ENCODE results near the gene SRD5A1.

Gene SRD5A1

GRCh38 chr5:6715271-6715670 is 82.0 kb downstream of the SRD5A1 start:
- H3K9me3 ChIP-seq (ENCODE audit: low read length), result no peaks in the 10 kb centered on the region
- H3K4me3 ChIP-seq (ENCODE audit: low read length), result peak overlapping the region; percentile 79
- H2AFZ ChIP-seq (ENCODE audit: low read depth, low read length), result no peak overlapping the region
- H3K27me3 ChIP-seq (ENCODE audit: insufficient read depth, low read length), result no peaks in the 10 kb centered on the region
- H3K36me3 ChIP-seq (ENCODE audit: insufficient read depth, low read length), result peaks cover 22% of the 10 kb centered on the region
- peaks cover 39% of the 10 kb centered on the region for H3K4me1 ChIP-seq (ENCODE audit: insufficient read depth, low read length)

GRCh38 chr5:6715758-6716628 is 82.8 kb downstream of the SRD5A1 start:
- Histone ChIP-seq H3K36me3 (ENCODE audit: insufficient read depth, low read length) (peaks cover 22% of the 10 kb centered on the region), H3K4me3 (ENCODE audit: low read length) (peak overlapping the region; percentile 79), H2AFZ (ENCODE audit: low read depth, low read length) (no peak overlapping the region), H3K9me3 (ENCODE audit: low read length) (no peaks in the 10 kb centered on the region), H3K27me3 (ENCODE audit: insufficient read depth, low read length) (no peaks in the 10 kb centered on the region), H3K4me1 (ENCODE audit: insufficient read depth, low read length) (peaks cover 39% of the 10 kb centered on the region)

- H2AFZ ChIP-seq (ENCODE audit: low read depth, low read length), result no peak overlapping the region
- H3K4me3 ChIP-seq (ENCODE audit: low read length), result no peak overlapping the region
- H3K4me1 ChIP-seq (ENCODE audit: insufficient read depth, low read length), result peaks cover 37% of the 10 kb centered on the region
- no peaks in the 10 kb centered on the region for H3K27me3 ChIP-seq (ENCODE audit: insufficient read depth, low read length)
- H3K36me3 ChIP-seq (ENCODE audit: insufficient read depth, low read length), result peaks cover 22% of the 10 kb centered on the region
- no peaks in the 10 kb centered on the region for H3K9me3 ChIP-seq (ENCODE audit: low read length)
These were observed 83.4 kb downstream of the SRD5A1 start for GRCh38 chr5:6716629-6717149.

- Histone ChIP-seq H3K36me3 (ENCODE audit: insufficient read depth, low read length) (peaks cover 22% of the 10 kb centered on the region), H3K4me1 (ENCODE audit: insufficient read depth, low read length) (peaks cover 39% of the 10 kb centered on the region), H3K27me3 (ENCODE audit: insufficient read depth, low read length) (no peaks in the 10 kb centered on the region), H2AFZ (ENCODE audit: low read depth, low read length) (no peak overlapping the region), H3K4me3 (ENCODE audit: low read length) (no peak overlapping the region), H3K9me3 (ENCODE audit: low read length) (no peaks in the 10 kb centered on the region)
These were observed 84.0 kb downstream of the SRD5A1 start for GRCh38 chr5:6717247-6717646.

GRCh38 chr5:6717687-6718086 is 84.4 kb downstream of the SRD5A1 start:
- no peak overlapping the region for H2AFZ ChIP-seq (ENCODE audit: low read depth, low read length)

GRCh38 chr5:6718161-6718681 is 85.0 kb downstream of the SRD5A1 start:
- Histone ChIP-seq H3K27me3 (ENCODE audit: insufficient read depth, low read length) (no peaks in the 10 kb centered on the region), H2AFZ (ENCODE audit: low read depth, low read length) (no peak overlapping the region), H3K36me3 (ENCODE audit: insufficient read depth, low read length) (peaks cover 22% of the 10 kb centered on the region), H3K4me3 (ENCODE audit: low read length) (no peak overlapping the region), H3K9me3 (ENCODE audit: low read length) (no peaks in the 10 kb centered on the region), H3K4me1 (ENCODE audit: insufficient read depth, low read length) (peaks cover 48% of the 10 kb centered on the region)

More at GRCh38 chr5:6717687-6718086, 84.4 kb downstream of the SRD5A1 start:
- Histone ChIP-seq H3K36me3 (ENCODE audit: insufficient read depth, low read length) (peaks cover 22% of the 10 kb centered on the region), H3K9me3 (ENCODE audit: low read length) (no peaks in the 10 kb centered on the region), H3K4me1 (ENCODE audit: insufficient read depth, low read length) (peaks cover 43% of the 10 kb centered on the region), H3K27me3 (ENCODE audit: insufficient read depth, low read length) (no peaks in the 10 kb centered on the region), H3K4me3 (ENCODE audit: low read length) (no peak overlapping the region)

- H3K36me3 ChIP-seq (ENCODE audit: insufficient read depth, low read length), result peaks cover 22% of the 10 kb centered on the region
- H3K4me1 ChIP-seq (ENCODE audit: insufficient read depth, low read length), result peaks cover 51% of the 10 kb centered on the region
These were observed 85.5 kb downstream of the SRD5A1 start for GRCh38 chr5:6718718-6719117.

GRCh38 chr5:6719417-6719816 is 86.2 kb downstream of the SRD5A1 start:
- H3K36me3 ChIP-seq (ENCODE audit: insufficient read depth, low read length), result peaks cover 22% of the 10 kb centered on the region
- no peak overlapping the region for H3K4me3 ChIP-seq (ENCODE audit: low read length)
- H3K27me3 ChIP-seq (ENCODE audit: insufficient read depth, low read length), result no peaks in the 10 kb centered on the region
- no peaks in the 10 kb centered on the region for H3K9me3 ChIP-seq (ENCODE audit: low read length)
- H2AFZ ChIP-seq (ENCODE audit: low read depth, low read length), result no peak overlapping the region
- peaks cover 51% of the 10 kb centered on the region for H3K4me1 ChIP-seq (ENCODE audit: insufficient read depth, low read length)

More at GRCh38 chr5:6718718-6719117, 85.5 kb downstream of the SRD5A1 start:
- Histone ChIP-seq H2AFZ (ENCODE audit: low read depth, low read length) (no peak overlapping the region), H3K27me3 (ENCODE audit: insufficient read depth, low read length) (no peaks in the 10 kb centered on the region), H3K4me3 (ENCODE audit: low read length) (no peak overlapping the region), H3K9me3 (ENCODE audit: low read length) (no peaks in the 10 kb centered on the region)

GRCh38 chr5:6719896-6720560 is 86.8 kb downstream of the SRD5A1 start:
- H3K9me3 ChIP-seq (ENCODE audit: low read length), result no peaks in the 10 kb centered on the region
- H3K36me3 ChIP-seq (ENCODE audit: insufficient read depth, low read length), result peaks cover 22% of the 10 kb centered on the region
- H2AFZ ChIP-seq (ENCODE audit: low read depth, low read length), result no peak overlapping the region
- no peak overlapping the region for H3K4me3 ChIP-seq (ENCODE audit: low read length)
- no peaks in the 10 kb centered on the region for H3K27me3 ChIP-seq (ENCODE audit: insufficient read depth, low read length)
- H3K4me1 ChIP-seq (ENCODE audit: insufficient read depth, low read length), result peaks cover 47% of the 10 kb centered on the region

GRCh38 chr5:6720561-6720921 is 87.3 kb downstream of the SRD5A1 start:
- no peaks in the 10 kb centered on the region for H3K27me3 ChIP-seq (ENCODE audit: insufficient read depth, low read length)
- peaks cover 24% of the 10 kb centered on the region for H3K36me3 ChIP-seq (ENCODE audit: insufficient read depth, low read length)
- peaks cover 42% of the 10 kb centered on the region for H3K4me1 ChIP-seq (ENCODE audit: insufficient read depth, low read length)
- no peak overlapping the region for H3K4me3 ChIP-seq (ENCODE audit: low read length)
- no peaks in the 10 kb centered on the region for H3K9me3 ChIP-seq (ENCODE audit: low read length)
- H2AFZ ChIP-seq (ENCODE audit: low read depth, low read length), result no peak overlapping the region

- no peaks in the 10 kb centered on the region for H3K27me3 ChIP-seq (ENCODE audit: insufficient read depth, low read length)
- peaks cover 30% of the 10 kb centered on the region for H3K36me3 ChIP-seq (ENCODE audit: insufficient read depth, low read length)
- no peaks in the 10 kb centered on the region for H3K9me3 ChIP-seq (ENCODE audit: low read length)
- no peak overlapping the region for H3K4me3 ChIP-seq (ENCODE audit: low read length)
- H2AFZ ChIP-seq (ENCODE audit: low read depth, low read length), result no peak overlapping the region
- H3K4me1 ChIP-seq (ENCODE audit: insufficient read depth, low read length), result peaks cover 33% of the 10 kb centered on the region
These were observed 88.2 kb downstream of the SRD5A1 start for GRCh38 chr5:6721442-6721841.

GRCh38 chr5:6722015-6722414 is 88.8 kb downstream of the SRD5A1 start:
- no peak overlapping the region for H2AFZ ChIP-seq (ENCODE audit: low read depth, low read length)
- H3K4me3 ChIP-seq (ENCODE audit: low read length), result no peak overlapping the region
- no peaks in the 10 kb centered on the region for H3K9me3 ChIP-seq (ENCODE audit: low read length)
- H3K4me1 ChIP-seq (ENCODE audit: insufficient read depth, low read length), result peaks cover 29% of the 10 kb centered on the region
- H3K36me3 ChIP-seq (ENCODE audit: insufficient read depth, low read length), result peaks cover 30% of the 10 kb centered on the region
- H3K27me3 ChIP-seq (ENCODE audit: insufficient read depth, low read length), result no peaks in the 10 kb centered on the region

All from neuron (in vitro differentiated cells).